GM11168 (cell line): ENCODE results near the gene CEP78.
"Not testable (repeated sequence)": the region's sequence is repeated elsewhere in the genome, so short reads cannot be mapped to it uniquely, and the experiment has no call there.

Experiments used
- in situ Hi-C: fragments of 300-500 bp; cut with MboI; formaldehyde crosslinking; loops from one replicate; pipeline ENCODE4 v1.12.0; 2022; ENCODE audit warnings: low sequenced_read_pairs; ENCODE audit not compliant: unreplicated experiment

Gene CEP78

DNA sequence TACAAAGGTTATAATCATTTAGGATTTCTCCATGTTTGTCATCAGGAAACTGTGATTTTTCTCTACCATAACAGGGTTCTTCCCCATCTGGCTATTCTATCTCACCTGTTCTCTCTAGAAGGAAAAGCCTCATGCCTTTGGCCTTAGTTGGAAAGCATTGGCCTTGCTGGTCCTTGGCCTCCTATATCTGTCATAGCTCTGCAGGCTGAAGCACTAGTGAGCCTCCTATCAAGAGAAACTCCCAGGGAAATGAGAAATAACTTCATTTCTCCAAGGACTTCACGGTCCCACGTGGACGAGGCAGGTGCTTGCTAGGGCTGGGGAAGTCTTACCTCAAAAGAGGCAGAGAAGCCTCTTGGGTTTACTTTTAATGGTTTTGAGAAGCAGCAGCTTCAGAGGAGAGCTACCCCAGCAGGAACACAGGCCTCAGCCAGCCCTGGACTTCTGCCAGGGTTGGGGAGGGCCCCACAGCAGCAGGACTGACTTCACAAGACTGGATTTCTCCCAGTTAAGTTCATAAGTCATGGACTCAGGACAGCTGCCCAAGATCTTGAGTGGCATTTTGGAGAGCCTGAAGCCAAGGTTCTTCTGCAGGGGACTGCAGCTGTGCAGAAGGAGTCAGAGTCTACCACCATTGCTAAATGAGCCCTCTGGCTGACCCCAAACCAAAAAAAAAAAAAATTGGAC lies 45.2 kb downstream of the CEP78 start:
- in situ Hi-C loops: no loop called here

DNA sequence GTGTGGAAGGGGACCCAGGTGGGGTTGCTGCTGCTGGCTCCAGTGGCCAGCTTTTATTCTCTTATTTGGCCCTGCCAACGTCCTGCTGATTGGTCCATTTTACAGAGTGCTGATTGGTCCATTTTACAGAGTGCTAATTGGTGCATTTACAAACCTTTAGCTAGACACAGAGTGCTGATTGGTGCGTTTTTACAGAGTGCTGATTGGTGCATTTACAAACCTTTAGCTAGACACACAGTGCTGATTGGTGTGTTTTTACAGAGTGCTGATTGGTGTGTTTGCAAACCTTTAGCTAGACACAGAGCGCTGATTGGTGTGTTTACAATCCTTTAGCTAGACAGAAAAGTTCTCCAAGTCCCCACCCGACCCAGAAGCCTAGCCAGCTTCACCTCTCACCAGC lies 48.3 kb downstream of the CEP78 start:
- in situ Hi-C loops: not testable (repeated sequence)

DNA sequence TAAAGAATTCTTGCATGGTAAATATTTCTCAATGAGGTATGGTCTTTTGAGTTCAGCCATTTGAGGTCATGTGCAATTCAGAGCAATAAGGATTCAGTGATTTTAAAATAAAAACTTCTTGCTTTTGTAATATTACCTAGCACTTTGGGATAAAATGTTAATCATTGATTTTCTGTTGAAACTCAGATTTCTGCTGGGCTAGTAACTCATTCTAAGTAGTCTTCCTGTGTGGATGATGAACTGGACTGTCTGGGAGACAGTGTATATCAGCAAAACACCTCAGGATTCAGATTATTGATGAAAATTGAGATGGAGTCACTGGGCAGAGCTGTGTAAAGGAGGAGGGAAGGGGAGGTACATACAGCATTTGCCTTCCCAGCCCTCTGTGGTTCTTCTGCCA lies 50.2 kb downstream of the CEP78 start:
- in situ Hi-C loops: no loop called here

DNA sequence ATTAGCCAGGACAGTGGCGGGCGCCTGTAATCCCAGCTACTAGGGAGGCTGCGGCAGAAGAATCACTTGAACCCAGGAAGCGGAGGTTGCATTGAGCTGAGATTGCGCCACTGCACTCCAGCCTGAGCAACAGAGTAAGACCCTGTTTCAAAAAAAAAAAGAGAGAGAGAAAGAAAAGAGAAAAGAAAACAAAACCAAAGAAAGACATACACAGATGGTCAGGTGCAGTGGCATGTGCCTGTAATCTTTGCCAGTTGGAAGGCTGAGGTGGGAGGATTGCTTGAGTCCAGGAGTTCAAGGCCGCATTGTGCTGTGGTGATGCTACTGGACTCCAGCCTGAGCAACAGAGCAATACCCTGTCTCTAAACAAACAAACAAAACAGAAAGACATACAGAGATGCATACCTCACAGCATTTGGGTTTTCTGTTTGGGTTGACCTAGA lies 51.1 kb downstream of the CEP78 start:
- in situ Hi-C loops: no loop called here

DNA sequence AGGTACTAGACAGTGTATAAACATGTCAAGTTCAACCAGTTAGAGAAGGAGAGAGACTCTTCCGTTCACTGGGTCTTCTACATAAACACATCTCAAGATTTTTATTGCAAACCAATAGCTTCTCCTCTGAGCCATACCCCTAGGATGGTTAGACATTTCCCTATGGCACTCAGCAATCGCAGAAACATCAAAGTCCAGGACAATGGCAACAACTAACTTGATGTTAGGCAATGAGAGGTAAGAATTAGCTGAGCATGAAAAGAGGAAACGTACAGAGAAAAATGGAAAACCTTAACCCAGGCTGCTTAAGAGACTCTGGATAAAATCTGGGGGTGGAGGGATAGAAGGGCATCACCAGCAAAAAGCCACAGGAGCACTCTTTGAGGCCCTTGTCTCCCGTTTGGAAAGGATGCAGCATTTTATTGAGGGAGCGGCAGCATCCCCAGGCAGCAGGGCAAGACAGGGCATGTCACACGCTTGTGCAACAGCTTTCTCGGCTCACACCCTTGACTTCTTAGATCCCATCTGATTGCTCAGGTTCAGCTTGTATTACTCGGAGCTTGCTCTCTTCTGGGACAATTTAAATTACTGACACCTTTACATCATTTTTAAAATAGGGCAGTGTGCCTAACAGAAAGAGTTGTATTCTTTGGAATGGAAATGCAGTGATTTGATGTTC lies 52.5 kb downstream of the CEP78 start:
- in situ Hi-C loops: no loop called here

DNA sequence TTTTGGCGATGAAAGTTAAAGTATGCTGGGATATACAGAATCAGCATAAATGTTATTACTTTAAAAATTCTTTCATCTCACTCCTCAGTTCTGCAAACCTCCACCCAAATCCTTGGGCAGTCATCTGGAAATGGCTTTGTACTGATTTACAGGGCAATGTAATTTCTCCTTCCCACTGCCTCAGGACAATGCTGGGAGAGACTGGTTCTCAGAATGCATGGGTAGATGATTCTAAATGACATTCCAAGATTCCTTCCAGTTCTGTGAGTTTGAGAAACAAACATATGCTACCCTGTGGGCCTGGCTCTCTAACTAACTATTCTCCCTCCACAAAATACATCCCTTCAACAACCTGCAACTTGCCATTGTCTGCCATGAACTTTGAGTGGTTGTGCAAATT lies 53.6 kb downstream of the CEP78 start:
- in situ Hi-C loops: no loop called here

DNA sequence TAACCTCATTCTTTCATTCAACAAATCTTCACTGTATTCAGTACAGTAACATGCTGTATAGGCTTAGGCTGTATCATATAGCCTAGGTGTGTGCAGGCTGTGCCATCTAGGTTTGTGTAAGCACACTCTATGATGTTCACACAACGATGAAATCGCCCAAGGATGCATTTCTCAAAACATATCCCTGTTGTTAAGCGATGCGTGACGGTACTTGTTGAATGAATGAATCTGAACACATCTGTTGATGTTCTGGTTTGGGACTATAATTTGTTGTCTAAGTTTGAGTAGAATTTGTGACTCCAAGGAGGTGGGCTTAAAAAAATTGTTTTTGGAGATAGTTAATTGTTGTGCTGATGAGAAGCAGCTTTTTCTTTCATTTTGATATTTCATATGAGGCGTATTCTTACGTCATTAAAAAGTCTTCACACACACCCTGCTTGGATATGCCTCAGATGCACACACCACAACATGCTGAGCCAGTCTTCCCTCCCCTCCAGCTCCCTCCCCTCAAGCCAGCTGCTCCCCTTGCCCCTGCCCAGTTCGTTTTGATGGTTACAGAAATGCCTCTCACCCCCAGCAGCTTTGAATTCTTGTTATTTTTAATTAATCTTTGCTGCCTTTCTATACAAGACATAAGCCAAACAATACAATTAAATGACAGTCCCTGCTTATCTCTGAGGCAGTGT lies 55.5 kb downstream of the CEP78 start:
- in situ Hi-C loops: no loop called here

DNA sequence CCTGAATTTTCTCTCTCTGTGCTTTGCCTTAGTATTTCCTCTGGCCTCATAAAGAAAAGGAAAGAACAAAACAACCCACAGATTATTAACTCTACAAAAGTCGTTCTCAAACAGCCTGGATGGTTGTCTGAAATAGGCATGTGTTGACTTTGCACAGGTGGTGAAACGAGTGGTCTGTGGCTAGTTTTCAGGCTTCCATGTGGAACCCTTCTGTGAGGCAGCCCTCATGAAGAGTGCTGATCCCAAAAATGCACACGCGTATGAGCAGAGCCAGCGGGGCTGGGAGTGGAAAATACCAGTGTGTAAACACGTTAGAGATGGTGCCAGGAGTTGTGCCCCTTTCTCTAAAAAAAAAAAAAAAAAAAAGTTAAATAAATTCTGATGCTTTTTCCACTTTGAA lies 56.2 kb downstream of the CEP78 start:
- in situ Hi-C loops: no loop called here

DNA sequence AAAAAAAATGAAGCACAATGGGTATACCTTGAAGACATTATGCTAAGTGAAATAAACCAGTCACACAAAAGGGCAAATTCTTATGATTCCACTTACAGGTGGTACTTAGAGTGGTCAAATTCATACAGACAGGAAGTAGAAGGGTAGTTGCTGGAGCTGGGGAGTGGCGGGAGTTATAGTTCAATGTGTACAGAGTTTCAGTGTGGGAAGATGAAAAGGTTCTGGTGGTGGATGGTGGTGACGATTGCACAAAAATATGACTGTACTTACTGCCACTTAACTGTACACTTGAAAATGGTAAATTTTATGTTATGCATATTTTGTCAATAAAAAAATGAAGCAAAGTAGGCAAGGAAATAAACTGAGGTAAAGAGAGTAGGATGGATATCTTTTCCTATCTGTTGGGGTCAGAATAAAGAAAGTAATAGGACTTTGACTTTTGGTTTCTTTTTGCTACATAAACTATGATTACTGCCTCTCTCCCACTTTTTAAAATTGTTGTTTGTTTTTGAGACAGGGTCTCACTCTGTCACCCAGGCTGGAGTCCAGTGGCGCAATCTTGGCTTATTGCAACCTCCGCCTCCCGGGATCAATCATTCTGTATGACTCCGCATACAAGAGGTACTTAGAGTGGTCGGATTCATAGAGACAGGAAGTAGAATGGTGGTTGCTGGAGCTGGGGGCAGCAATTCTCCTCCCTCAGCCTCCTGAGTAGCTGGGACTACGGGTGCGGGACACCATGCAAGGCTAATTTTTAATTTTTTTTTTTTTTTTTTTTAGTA lies 57.0 kb downstream of the CEP78 start:
- in situ Hi-C loops: no loop called here

DNA sequence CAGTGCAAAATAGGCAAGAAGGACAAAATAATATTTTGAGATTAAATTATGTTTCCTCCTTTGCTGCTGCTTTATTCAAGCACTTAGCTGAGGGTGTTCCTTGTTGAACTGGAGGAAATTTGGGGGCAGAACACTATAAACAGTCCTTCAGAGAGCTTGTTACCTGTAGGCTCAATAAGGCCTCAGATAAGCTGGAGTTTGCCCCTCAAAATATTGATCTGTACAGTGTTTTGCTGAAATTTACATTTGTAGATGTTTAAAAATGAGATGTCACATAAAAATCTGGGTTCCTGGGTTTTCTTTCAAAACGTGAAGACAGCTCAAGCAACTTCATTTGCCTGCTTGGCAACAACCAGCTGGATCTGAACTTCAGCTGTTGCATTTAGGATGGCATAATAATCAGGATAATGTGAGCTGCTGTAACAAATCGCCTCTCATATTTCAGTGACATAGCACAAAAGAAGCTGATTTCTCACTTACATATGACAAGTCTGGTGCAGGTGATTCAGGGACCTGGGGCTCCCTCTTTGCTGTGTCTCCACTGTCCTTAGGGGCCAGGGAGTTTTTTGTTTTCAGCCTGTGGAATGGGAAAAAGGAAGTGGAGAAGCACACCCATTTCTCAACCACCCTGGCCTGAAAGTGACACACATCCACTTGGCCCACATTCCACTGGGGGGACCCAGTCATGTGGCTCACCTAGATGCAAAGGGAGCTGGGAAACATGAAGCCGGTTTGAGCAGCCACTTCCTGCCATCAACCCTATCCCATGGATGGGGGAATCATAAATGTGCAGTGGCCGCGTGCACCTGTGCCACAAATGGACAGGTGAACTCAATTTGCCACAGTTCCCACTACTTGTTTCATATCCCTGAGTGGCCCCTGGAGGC lies 58.7 kb downstream of the CEP78 start:
- in situ Hi-C loops: no loop called here

DNA sequence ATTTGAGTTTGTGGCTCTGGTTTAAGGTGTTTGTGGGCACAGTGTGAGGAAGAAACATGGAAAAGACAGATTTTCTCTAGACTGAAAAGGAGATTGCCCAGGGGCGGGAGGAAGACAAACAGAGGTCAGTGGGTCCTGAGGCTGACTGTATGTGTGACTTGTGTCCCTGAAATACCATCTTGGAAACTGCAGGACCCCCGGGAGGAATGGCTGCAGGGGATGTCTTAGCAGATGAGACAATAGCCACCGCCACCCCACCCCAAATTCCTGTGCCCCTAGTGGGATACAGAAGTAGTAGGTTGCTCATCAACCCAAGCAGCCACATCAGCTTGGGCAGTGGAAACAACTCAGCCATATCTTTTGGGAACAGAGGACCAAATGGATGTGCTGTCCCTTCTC lies 59.3 kb downstream of the CEP78 start:
- in situ Hi-C loops: no loop called here

DNA sequence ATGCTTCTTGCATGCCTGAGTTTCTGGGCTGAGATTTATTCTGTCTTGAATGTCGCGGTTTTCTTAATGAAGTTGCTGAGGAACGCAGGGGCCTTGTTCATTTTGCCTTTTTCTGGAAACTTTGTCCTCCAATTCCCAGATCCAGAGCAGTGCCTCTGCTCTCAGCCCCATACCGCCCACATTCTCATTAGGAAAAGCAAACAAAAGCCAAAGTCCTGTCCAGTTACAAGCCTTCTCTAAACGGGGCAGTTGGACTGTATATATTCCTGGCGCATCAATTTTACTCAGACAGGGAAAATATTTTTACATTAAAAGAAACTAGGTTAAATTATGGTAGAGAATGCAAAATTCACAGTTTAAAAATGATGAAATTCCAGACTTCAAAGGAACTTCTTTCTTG lies 59.9 kb downstream of the CEP78 start:
- in situ Hi-C loops: no loop called here

DNA sequence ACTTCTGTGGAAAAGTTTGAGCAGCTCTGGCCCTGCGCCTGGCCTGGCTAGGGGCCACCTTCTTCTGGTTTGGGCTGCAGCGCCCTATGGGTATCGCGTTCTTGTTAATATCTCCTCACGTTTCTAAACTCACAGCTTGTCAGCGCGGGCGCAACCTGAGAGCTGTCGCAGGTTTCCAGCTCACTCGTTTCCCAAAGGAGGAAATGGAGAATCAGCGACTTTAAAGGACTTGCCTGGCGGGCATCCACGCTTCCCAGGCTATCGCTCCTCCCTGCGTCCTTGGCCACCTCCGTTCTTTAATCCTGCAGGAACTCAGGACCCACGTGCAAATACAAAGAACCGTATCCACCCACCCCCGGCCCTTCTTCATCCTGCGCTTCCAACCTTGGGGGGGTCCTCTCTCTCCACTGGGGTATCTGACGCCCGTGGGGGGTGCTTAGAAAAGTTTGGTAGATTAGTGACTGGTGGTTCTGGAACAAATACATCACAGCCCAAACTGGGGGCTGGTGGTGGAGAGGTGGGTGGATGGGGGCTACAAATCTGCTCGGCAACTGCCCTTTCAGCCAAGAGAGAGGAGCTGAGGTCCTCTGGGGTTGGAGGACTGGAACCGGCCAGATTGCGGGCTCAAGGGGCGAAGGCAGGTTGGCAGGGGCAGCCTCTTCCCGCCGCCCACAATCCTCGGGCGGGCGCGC lies 60.5 kb downstream of the CEP78 start:
- in situ Hi-C loops: no loop called here

DNA sequence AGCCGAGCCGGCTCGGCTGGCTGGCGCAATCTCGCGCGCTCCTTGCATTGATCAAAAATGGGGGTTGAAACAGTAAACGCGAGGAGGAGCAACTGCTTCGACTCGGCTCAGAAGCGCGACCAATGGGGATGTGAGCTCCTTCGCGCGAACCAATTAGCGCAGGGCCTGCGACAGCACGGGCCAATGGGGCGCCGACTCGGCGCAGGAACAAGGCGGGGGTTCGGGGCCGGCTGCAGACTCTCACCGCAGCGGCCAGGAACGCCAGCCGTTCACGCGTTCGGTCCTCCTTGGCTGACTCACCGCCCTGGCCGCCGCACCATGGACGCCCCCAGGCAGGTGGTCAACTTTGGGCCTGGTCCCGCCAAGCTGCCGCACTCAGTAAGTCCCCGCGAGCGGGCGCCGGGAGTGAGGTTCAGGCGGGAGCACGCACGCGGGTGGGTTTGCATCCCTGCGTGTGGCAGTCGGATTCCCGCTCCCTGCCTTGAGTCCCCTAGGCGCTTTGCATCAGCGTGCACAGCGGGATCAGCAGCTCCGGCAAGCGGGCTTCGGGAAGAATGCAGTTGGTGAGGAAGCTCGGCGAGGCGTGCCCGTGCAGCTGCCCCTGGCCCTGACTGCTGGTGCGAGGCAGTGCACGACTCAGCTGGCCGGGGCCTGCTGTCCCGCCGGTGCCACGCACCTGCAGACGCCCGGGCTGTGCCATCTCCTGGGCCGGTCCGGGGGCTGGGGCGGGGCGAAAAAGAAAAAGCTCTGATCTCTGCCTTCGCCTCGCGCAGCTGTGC lies 61.2 kb downstream of the CEP78 start, which contains the start of gene PSAT1:
TSS of gene PSAT1 (plus strand) at position 233 of the 779 bp plus-strand sequence. CDS start at position 319, 86 bp downstream.
- in situ Hi-C loops: no loop called here

DNA sequence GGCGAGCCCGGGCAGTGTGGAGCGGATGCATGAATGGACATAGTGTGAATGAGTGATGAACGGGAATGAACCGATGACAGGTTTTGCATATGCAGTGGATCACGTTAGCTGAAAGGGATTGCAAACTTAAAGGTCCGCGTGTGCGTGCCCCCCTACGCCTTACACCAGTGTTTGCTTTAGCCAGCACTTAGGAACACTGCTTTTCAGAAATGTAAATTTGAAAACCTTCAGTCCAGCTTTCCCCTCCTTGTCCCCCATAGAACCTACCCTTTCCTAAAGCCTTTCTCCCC lies 61.7 kb downstream of the CEP78 start:
- in situ Hi-C loops: no loop called here

DNA sequence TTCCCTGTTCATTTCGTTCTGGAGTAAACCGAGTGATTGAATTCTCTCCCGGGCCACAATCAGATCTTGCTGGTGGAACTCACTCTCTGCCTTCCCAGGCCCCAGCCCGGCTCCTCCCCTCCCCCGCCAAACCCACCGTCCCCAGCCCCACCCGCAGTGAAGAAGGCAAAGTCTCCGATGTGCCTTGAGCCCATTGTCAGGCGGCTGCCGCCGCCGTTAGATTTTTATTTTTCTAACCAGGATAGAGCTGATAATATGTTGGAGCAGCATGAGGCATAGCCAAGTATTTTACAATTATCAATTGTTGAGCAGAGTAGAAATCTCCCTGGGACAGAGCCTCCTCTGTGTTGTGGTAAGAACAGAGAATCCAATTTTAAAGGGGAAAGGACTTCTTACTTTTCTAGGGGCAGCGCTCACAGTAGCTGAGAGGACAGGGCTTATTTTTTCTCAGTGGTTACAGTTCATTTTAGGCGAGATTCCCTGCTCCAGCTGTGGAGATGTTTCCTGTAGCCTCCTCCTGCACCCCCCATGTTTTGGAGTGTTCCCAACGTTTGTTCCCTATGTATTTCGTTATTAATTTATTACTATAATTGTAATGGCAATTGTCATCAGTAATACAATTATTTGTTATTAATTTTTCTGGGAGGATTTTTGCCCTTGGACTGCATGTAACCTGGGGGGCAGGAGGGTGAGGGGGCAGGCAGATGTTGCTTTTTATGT lies 62.3 kb downstream of the CEP78 start:
- in situ Hi-C loops: no loop called here

DNA sequence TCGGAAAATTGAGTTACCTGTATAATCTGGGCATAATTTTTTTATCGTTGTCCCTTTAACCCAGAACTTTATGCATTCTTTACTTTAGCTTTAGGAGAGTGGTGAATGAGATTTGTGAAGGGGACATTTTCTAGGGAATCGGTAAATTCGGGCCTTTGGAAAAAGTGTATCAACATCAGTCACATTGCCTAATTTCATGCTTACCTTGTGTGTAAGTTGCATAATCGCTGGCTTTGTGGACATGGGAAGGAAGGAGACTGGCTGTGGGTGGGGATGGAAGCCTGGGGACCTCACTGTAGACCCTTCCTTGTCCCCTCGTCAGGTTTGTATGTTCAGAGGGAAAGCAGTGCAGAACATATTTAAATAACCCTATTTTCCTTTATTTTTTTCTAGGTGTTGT lies 64.3 kb downstream of the CEP78 start:
- in situ Hi-C loops: no loop called here

DNA sequence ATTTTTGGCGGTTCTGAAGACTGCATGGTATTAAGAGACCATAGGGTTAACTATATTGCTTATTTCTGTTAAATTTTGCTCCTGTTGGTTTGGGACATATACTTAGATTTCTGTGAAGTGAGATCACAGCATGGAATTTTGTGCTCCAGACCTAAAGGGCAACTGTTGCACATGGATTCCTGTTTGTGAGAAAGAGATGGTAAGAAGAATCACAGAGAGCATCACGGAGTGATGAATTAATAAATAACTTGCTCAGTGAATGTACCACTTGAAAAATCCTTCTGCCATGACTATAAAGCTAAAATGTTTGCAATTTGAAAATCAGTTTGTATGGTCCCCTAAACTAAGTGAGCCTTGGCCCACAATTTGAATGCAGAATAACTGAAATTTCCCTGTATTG lies 65.6 kb downstream of the CEP78 start:
- in situ Hi-C loops: no loop called here
